GM21390 (cell line): ENCODE results near the gene C2CD2L.
"Not testable (repeated sequence)": the region's sequence is repeated elsewhere in the genome, so short reads cannot be mapped to it uniquely, and the experiment has no call there.

Experiments used
- ATAC-seq: cut with Tn5 transposase; IDR thresholded peaks from one replicate; pipeline ENCODE4 v1.9.1; 2021; ENCODE audit not compliant: unreplicated experiment

The C2CD2L gene

DNA sequence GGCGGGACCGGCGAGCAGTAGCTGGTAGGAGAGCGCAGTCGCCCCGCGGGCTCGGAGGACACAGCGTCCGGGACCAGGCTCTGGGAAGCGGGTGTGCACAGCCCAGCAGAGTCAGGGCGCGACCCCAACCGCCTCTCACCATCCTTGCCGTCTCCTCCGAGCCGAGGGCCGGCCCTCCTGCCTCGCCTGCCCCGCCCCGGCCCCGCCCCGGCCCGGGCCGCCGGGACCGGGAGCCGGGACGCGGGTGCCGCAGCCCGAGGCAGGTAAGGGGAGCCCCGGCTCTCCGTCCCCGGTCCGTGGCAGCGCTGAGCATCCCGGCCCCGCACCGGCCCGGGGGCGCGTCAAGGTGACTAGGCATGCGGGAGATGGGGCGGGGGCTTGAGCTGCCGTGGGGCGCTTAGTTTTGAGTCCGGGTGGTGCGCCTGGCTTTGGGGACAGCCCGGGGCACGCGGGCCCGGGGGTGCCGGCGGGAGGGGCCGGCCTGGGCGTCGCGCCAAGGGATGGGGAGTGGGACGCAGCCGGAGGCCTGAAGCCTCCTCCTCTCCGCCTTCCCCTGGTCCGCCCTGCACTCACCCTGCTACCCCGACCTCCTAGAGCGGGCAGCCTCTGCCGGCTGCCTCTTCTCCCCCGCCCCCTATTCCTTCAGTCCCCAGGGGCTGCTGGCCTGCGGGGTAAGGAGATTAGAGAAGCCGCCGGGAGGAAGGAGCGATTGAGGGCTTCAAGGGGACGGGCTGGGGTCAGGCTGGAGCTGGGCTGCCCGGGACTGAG lies 42.1 kb downstream of the C2CD2L start, which contains the start of gene ABCG4:
Gene ABCG4 (plus strand): TSS at position 35 of the 768 bp plus-strand sequence. CDS start 914 bp downstream, outside the sequence.
- ATAC-seq: no peak

DNA sequence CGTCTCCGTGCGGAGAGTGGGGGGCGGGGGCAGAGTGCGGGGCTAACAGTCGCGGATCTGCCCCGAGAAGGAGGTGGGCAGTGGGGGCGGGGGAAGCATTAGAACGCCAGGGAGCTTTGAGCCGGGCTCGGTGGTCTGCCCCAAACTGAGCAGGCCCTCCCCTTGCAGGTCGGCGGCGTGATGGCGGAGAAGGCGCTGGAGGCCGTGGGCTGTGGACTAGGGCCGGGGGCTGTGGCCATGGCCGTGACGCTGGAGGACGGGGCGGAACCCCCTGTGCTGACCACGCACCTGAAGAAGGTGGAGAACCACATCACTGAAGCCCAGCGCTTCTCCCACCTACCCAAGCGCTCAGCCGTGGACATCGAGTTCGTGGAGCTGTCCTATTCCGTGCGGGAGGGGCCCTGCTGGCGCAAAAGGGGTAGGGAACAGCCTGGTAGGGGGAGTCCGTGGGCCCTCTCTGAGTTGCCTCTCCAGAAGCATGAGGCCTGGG lies 42.7 kb downstream of the C2CD2L start:
- no peak for ATAC-seq

GRCh38 chr11:119152043-119152442 lies 44.9 kb downstream of the C2CD2L start:
- no peak for ATAC-seq

DNA sequence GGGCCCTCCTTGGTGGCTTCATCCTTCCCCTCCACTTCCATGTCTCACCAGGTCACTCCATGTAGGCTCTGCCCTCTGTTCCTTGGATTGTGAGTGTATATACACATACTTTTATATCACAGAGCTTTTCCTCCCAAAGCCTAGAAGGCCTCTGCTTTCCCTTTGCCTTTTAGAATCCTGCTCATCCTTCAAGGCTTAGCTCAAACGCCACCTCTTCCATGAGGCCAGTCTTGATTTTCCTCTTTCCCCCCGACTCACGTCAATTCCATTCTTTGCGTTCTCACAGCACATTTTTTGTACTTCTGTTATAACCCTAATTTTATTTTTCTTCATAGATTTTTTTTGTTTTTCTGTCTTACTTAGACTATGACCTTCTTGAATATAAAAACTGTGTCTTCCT lies 45.5 kb downstream of the C2CD2L start:
- no peak for ATAC-seq

DNA sequence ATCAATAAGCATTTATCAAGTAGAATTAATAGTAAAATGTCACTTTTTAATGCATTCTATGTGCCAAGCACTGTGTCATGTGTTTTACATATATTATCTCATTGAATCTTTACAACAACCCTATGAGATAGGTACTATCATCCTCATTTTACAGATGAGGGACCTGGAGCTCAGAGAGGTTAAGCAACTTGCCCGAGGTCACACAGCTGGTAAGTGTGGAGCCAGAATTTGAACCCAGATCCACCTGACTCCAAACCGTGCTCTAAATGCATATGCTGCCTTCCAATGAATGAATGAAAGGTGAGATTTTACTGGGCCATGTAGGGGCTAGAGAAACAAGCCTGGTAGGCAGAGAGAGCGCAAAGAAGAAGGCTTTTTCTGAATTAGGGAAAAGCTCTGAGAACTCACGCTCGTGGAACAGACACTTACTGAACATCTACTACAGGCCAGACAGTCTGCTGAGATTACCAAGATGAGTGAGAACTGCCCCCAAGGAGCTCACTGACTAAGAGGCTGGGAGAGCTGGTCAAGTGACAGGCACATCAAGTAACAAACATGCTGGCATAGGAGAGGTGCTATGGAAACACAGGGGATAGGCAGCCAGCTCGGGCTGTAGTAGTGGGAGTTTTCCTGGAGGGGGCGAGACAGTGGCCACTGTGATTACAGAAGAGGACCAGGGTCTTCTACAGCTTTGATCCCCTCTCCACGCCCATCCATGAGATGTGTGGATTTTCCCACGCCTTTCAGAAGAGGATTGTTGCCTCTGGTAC lies 46.1 kb downstream of the C2CD2L start:
- ATAC-seq: no peak

- no peak for ATAC-seq
Measured at GRCh38 chr11:119154178-119154577, 47.0 kb downstream of the C2CD2L start.

GRCh38 chr11:119155733-119156492 lies 48.8 kb downstream of the C2CD2L start:
- no peak for ATAC-seq

GRCh38 chr11:119156496-119156895 lies 49.4 kb downstream of the C2CD2L start:
- no peak for ATAC-seq

GRCh38 chr11:119157063-119157462 lies 49.9 kb downstream of the C2CD2L start:
- no peak for ATAC-seq

DNA sequence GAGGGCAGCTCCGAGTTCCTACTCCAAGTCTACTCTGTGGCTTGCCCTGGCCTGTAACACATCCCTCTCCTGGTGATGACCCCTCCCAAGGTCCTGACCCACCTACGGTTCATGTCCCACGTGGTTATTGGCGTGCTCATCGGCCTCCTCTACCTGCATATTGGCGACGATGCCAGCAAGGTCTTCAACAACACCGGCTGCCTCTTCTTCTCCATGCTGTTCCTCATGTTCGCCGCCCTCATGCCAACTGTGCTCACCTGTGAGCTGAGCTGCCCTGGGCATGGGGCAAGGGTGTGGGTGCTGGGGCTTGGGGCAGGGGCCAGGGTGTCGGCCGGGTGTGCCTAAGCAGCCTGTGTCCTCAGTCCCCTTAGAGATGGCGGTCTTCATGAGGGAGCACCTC lies 51.3 kb downstream of the C2CD2L start:
- no peak for ATAC-seq

- ATAC-seq: no peak
Measured at GRCh38 chr11:119160151-119160550, 53.0 kb downstream of the C2CD2L start.

GRCh38 chr11:119161871-119162270 lies 54.7 kb downstream of the C2CD2L start:
- no peak for ATAC-seq

- ATAC-seq: no peak
Measured at GRCh38 chr11:119166368-119167076, 59.4 kb downstream of the C2CD2L start.

DNA sequence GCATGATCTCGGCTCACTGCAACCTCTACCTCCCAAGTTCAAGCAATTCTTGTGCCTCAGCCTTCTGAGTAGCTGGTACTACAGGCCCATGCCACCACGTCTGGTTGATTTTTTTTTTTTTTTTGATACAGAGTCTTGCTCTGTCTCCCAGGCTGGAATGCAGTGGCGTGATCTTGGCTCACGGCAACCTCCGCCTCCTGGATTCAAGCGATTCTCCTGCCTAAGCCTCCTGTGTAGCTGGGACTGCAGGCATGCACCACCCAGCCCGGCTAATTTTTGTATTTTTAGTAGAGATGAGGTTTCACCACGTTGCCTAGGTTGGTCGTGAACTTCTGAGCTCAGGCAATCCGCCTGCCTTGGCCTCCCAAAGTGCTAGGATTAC lies 59.9 kb downstream of the C2CD2L start:
- not testable (repeated sequence) for ATAC-seq

DNA sequence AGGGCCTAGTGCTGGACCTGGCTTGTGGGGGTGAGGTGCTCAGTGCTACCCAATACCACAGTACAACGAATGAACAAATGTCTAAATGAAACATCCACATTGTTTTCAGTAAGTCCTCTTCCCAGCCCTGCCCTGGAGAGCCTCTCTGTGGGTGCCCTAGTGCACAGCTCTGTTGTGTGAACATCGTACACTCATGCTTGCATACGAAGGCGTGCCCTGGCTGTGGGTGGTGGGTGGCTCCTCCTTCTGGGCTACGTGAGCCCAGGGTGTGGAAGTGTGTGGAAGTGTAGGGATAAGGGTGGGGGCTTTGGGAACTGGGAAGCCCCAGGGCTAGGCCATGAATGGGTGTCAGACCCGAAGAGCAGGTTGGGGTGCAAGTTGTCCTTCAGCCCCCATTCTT lies 60.8 kb downstream of the C2CD2L start:
- ATAC-seq: no peak
